GM19467 (cell line): ENCODE data around the gene MEMO1.

ENCODE experiments used
- ATAC-seq: cut with Tn5 transposase; IDR thresholded peaks from one replicate; pipeline ENCODE4 v1.9.1; 2021; ENCODE audit warnings: mild to moderate bottlenecking, moderate library complexity; ENCODE audit not compliant: unreplicated experiment

MEMO1 gene

DNA sequence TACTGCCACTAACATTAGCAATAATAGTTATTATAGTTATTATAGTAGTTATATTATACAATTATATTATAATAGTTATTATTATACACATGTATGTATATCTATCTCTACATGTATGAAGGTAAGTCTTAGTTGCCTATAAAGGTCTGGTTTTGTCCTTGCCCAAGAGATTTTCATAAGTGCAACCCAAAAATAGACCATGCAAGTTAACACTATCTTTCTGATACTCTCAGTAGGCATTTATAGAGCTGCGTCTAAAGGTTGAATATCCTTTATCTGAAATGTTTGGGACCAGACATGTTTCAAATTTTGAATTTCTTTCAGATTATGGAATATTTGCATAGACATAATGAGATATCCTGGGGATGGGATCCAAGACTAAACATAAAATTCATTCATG lies 175.4 kb downstream of the MEMO1 start:
- ATAC-seq, result no peak

GRCh38 chr2:31832363-31832762 lies 178.4 kb downstream of the MEMO1 start:
- no peak for ATAC-seq

DNA sequence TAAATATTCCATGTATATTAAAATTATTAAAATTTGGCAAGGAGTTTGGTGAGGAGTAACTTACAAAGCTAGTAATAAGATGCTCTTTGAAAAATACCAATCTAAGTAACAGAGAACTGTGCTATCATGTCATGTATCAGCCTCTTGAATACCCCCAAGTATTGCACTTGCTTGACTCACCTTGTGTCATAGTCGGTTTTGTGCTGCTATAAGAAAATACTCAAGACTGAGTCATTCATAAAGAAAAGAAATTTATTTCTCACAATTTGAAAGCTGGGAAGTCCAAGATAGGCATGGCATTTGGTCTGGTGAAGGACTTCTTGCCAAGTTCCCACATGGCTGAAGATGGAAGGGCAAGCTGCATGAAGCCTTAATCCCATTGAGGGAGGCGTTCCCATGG lies 179.2 kb downstream of the MEMO1 start:
- no peak for ATAC-seq

GRCh38 chr2:31828891-31829290 lies 181.9 kb downstream of the MEMO1 start:
- no peak for ATAC-seq

- ATAC-seq, result no peak
Measured at GRCh38 chr2:31823558-31823957, 187.2 kb downstream of the MEMO1 start.

DNA sequence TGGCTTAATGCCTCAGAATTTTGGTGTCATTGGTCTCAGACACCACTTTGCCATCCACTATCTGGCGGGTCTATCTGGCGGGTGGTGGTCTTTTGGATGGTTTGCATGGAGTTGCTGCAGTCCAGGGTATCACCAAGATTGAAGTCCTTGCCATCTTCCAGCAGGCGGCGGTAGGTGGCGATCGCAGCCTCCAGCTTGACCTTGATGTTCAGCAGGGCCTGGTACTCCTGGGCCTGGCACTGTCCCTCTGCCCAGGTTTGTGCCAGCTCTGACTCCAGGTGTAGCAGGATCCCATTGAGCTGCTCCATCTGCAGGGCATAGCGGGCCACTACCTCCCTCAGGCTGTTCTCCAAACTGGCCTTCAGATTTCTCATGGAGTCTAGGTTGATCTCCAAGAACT lies 188.2 kb downstream of the MEMO1 start:
- no peak for ATAC-seq
